ENCODE results near the gene KIF15. TPM values are rescaled to one million over a fixed set of nuclear protein-coding genes. Genes with fewer than 3 reads are reported as not detected.

KIF15 gene
- total RNA-seq, 4 donors from 2014 or later: 0.98 to 2.5 (median 1.5) TPM; not detected in 1

- no peak for TF ChIP-seq CTCF (IDR thresholded peaks at IDR 0.05; ENCODE audit: low read depth)
Measured at GRCh38 chr3:44734646-44735168, 26.9 kb upstream of the KIF15 start.

DNA sequence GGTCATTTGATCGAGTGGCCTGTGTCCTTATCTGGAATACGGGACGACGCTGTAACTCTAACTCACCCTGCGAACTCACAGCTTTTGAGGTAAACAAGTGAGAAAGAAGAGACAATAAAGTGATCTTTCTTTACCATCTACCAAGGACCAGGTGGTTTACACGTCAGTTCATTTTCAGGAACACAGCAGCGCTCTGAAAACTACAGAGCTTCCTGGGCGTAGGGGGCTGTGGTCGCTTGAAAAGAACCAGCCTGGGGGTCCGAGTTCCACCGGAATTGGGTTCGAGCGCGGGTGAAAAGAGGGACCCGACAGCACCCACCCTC is 532 bp upstream of the KIF15 start:
- TF ChIP-seq CTCF (IDR thresholded peaks at IDR 0.05; ENCODE audit: low read depth): no peak

- no peak for TF ChIP-seq CTCF (IDR thresholded peaks at IDR 0.05; ENCODE audit: low read depth)
Measured at GRCh38 chr3:44762170-44762677, 630 bp downstream of the KIF15 start.

DNA sequence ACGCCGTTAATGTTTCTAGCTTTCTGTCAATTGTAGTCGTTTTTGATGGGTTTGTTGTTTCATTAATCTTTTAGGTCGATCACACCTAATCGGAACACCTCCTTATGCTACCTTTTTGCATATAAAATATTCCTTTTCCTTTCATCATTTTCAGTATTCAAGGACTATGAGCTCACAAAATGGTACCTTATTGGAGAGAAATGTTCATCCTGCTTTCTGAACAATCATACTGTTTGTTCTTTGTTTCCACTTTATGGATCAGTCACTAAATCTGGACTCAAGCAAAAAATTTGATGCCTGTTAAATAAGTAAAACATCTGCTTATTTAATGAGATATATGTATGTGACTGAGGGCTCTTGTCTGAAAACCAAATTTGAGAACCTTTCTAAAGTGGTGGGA is 1.1 kb downstream of the KIF15 start:
- no peak for TF ChIP-seq CTCF (IDR thresholded peaks at IDR 0.05; ENCODE audit: low read depth)

DNA sequence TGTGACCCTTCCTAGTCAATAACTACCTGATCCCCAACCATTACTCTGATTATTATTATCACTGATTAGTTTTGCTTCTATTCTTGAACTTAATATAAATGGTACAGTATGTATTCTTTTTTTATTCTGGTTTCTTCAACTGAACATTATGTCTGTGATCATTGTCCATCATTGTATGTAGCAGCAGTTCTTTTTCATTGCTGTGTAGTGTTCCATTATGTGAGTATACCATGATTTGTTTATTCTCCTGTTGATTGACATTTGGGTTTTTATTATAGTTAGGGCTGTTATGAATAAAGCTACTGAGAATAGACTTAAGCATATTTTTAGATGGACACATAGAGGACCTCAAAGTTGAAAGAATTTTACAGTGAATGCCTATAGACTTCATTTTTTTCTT is 2.7 kb downstream of the KIF15 start:
- TF ChIP-seq CTCF (IDR thresholded peaks at IDR 0.05; ENCODE audit: low read depth): no peak

DNA sequence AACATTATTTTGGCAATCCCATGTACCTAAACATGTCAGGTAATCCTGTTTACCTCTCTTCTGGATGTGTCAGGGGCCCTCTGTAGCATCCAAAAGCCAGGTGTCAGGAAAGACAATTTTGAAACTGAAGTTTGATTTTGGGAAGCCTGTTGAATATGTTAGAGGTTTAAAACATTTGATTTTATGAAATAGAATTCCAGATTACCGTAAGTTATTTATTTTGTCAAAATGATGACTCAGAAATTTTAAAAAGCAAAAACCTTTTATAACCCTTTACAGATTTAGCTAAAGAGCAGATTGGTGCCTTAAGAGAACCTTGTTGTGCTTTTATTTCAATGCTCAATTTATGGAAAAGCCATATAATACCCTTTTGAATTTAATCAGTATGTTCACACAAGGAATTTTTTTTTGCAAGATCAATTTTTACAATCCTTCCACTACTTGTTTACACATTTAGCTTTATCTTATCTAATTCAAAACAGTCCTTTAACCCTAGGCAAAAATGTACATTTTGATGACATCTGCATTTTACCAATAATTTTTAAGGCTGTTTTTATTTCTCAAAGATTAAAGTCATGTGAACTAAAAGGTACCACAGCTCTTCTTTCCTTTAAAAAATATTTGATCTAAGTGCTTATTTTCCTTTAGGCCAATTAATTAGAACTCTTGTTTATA is 10.0 kb downstream of the KIF15 start:
- TF ChIP-seq CTCF (IDR thresholded peaks at IDR 0.05; ENCODE audit: low read depth): no peak

DNA sequence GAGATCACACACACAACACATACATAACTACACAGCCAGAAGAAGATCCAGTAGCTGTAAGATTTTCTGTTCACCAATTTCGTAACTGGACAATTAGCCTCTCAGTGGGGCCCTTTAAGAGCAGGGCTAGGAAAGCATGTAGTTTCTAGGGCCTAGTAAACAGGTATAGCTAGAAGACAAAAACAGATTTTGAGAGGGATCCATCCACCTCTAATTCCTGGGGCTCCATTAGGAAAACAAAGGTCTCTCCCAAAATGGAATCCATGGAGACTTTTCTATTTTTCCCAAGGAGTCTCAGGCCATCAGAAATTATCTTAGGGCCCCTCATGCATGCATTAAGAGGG is 10.5 kb downstream of the KIF15 start:
- TF ChIP-seq CTCF (IDR thresholded peaks at IDR 0.05; ENCODE audit: low read depth): no peak
